Left renal cortex interstitium (tissue), 4 donors: Measurements from ENCODE around the gene DENND10. TPM values are rescaled to one million over a fixed set of nuclear protein-coding genes. Genes with fewer than 3 reads are reported as not detected.
A peak's percentile ranks its signal among the peaks of the same experiment; 100 is the strongest.

Experiments used
- DNase-seq, 4 donors: peaks; one replicate each; pipeline ENCODE4 v3.0.0-alpha.2; 2013; ENCODE audit warnings: low read depth in 4 of 4, low spot score in 2 of 4, missing footprints in 1 of 4
- polyA plus RNA-seq, 4 donors: library from polyadenylated mRNA; unstranded; fragments of 120-200 nt; gene quantifications; one replicate each; pipeline ENCODE4 v1.2.1, GENCODE V29; 2013; ENCODE audit not compliant: insufficient read length in 4 of 4

The DENND10 gene
- polyA plus RNA-seq = 10 to 100 TPM; 50.3 to 71.1 (median 55.2) TPM

GRCh38 chr10:119103903-119104653 is at the start of gene DENND10:
TSS of gene DENND10 (plus strand) at chr10:119104113. CDS start at chr10:119104143, 30 bp downstream.
- DNase-seq = peak; percentile 29 to 69 (median 50)

- no peak for DNase-seq
Observed at GRCh38 chr10:119055472-119055871, 48.4 kb upstream of the DENND10 start.

DNA sequence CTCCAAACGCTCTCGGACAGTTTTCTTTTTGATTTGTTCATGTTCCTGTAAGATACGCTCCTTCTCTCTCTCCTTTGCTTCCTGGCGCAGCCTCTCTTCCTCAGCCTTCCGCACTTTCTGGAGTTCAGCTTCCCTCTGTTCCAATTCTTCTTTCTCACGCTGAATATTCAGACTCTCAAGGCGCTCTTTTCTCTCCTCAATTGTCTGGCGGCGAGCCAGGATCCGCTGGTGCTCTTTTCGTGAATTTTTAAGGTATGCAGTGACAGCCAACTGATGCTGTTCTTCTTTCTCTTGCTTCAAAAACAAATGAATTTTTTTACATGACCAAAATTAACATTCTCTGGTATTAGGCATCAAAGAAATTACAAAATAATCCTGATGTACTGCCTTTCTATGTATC is 45.9 kb upstream of the DENND10 start:
- no peak for DNase-seq

DNA sequence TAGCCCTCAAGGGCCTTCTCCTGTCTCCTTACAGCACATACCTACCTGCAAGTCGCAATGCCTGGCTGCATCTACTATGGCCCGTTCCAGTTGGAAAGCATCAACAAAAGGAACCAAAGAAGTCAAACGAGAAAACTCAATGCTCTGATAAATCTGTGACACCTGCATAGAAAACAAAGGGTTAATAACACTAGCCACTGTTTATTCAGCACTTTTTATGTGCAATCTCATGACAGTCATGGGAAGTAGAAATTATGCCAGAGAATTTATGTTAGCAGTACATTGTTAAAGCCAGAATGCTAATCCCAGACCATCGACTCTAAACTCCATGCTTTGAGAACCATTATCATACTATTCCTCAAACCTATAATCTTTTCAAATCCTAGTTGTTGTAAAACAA is 44.4 kb upstream of the DENND10 start:
- DNase-seq = no peak

GRCh38 chr10:119060107-119060506 is 43.8 kb upstream of the DENND10 start:
- no peak for DNase-seq

DNA sequence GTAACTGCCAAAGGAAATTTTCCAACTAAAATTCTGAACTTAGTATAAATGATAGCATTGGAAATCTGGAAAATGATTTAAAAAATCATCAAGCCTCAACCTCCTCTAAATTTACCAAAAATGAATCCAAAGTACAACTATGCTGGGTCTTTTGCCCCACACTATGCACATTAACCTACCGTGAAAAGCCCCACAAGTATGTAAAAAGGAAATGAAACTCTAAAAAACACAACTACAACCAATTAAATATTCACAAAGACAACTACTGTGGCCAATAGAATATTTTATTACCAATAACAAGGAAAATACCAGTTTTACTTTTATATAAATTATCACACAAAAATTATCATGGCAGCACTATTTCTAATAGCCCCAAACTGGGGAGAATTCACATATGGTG is 42.6 kb upstream of the DENND10 start:
- DNase-seq = no peak

- DNase-seq = no peak
Observed at GRCh38 chr10:119061926-119062325, 42.0 kb upstream of the DENND10 start.

DNA sequence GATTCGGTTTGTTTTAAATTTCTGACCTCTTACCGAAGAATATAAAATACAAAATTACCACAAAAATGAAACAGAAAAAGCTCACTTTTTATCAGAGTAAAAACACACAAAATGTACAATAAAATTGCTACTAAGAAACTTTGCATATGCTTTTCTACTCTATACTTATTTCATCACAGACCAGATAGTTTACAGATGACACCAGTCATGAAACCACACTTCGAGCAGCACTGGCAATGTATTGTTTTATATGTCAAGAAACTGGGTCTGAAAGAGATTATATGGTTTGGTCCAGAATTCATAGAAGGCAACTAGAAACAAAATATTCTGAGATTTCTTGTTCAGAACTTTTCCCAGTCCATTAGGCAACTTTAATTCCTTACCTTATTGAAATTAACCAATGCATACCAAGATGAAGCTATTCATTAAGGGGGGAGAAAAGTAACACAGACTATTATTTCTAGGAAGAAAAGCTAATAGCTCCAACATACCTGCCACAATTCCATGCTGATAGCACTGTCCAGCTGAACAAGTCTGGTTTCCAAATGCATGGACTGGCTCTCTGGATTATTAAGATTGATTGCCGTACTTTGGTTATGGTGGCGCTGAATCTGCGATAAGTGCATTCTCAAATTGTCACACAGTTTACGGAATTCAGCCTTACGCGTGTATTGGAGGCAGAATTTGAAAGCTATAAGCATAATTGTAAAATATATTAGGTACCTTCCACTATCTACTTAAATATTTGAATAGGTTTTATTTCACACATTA is 33.3 kb upstream of the DENND10 start:
- no peak for DNase-seq

GRCh38 chr10:119073584-119073983 is 30.3 kb upstream of the DENND10 start:
- no peak for DNase-seq

GRCh38 chr10:119078422-119079179 is 25.3 kb upstream of the DENND10 start:
- DNase-seq = no peak

GRCh38 chr10:119079599-119080520 is 24.1 kb upstream of the DENND10 start:
- peak; percentile 44 to 60 (median 52) for DNase-seq

GRCh38 chr10:119080521-119081259 is 23.2 kb upstream of the DENND10 start, which contains the start of gene EIF3A:
TSS of gene EIF3A (minus strand) at chr10:119080817. CDS start at chr10:119080676, 141 bp downstream.
- DNase-seq = peak; percentile 82 to 97 (median 88)

DNA sequence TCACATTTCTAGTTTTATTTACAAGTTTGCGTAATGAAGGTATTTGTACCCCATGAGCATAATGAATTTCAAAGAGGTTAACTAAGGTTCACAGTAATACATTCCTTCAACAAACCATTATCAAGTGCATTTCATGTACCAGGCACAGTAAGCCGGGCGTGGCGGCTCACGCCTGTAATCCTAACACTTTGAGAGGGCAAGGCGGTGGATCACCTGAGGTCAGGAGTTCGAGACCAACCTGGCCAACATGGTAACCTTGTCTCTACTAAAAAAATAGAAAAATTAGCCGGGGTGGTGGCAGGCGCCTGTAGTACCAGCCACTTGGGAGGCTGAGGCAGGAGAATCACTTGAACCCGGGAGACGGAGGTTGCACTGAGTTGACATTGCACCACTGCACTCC is 19.0 kb upstream of the DENND10 start:
- no peak for DNase-seq

DNA sequence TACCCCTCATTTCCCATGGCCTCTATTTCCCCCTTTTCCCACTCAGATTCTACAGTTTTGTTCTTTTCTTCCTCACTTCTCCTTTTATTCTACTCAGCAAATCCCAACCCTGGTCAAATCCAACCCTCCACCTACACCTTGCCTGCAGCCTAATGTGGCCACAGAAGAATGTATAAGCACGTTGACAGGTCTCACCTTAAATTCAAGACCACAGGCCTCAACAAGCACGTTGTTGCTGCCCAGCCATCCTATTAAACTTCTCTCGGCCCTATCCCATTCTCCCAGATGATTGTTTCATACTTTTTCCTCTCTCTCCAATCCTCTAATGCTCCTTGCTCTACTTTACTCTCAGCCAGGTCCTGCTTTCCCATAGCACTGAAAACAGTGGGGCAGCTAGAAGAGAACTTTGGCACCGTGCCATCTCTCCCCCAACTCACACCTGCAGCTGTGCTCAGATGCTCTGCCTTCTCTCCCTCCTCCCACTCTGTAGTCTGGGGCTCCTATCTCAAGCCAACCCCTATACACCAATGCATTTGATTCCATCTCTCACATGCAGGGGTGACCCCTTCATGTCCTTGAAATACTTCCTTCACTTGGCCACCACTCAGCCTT is 16.5 kb upstream of the DENND10 start:
- no peak for DNase-seq

- DNase-seq = no peak
Observed at GRCh38 chr10:119090026-119090795, 13.7 kb upstream of the DENND10 start.

GRCh38 chr10:119090968-119091367 is 12.9 kb upstream of the DENND10 start:
- no peak for DNase-seq

DNA sequence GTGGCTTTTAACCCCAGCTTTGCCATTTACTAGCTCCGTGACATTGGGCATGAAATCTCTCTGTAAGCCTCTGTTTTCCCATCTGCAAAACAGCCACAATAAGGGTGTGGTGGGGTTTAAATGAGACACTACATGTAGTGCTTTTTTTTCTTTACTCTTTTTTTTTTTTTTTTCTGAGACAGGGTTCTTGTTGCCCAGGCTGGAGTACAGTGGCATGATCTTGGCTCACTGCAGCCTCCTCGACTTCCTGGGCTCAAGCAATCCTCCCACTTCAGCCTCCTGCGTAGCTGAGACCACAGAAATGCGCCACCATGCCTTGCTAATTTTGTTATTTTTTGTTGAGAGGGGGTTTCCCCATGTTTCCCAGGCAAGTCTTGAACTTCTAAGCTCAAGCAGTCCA is 8.3 kb upstream of the DENND10 start:
- no peak for DNase-seq
